ENCODE results near the gene RNFT2.

The RNFT2 gene

GRCh38 chr12:116880817-116881324, 142.8 kb downstream of the RNFT2 start:
- no peak for TF ChIP-seq CTCF (IDR thresholded peaks at IDR 0.05; ENCODE audit: low read depth, low read length)
- peak in 1 of 2 donors; percentile 34 for DNase-seq (ENCODE audit: low read depth in 2 of 2)
- peak overlapping the region in 1 of 2 donors; percentile 32 for H3K4me3 ChIP-seq (replicated peaks in 1 of 2; ENCODE audit: low read depth in 2 of 2, low read length in 2 of 2)

DNA sequence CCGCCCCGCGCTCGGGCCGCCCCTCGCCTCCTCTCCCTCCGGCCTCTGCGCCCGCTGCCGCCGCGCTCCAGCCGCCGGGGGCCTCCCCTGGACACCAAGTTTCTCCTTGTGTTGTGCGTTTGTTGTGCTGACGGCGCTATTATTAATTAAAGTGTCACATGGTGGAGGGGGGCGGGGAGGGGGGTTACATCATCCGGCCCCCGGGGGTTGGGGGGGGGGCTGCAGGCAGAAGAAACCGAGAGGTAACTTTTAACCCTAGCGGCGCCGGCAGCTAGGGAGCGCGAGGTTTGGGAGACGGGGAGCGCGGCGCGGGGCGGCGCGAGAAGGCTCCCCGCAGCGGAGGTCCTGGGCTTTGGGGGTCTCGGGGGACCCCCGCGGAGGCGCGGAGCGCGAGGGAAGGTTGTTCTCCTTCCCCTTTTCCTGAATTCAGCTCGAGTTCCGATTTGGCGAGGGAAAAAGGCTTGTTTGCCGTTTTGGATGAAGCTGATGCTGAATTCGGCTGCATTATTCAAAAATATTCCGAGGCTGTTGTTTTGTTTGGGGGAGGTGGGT, 143.3 kb downstream of the RNFT2 start, which contains the start of gene HRK:
Gene HRK (minus strand): TSS at position 117 of the 552 bp plus-strand sequence. CDS start 134 bp downstream, outside the sequence.
- peak within 1 kb of the TSS in 1 of 2 donors; percentile 32 for H3K4me3 ChIP-seq (replicated peaks in 1 of 2; ENCODE audit: low read depth in 2 of 2, low read length in 2 of 2)
- TF ChIP-seq CTCF (IDR thresholded peaks at IDR 0.05; ENCODE audit: low read depth, low read length): no peak
- DNase-seq (ENCODE audit: low read depth in 2 of 2): no peak

- no peak overlapping the region for H3K4me3 ChIP-seq (replicated peaks in 1 of 2; ENCODE audit: low read depth in 2 of 2, low read length in 2 of 2)
- no peak for TF ChIP-seq CTCF (IDR thresholded peaks at IDR 0.05; ENCODE audit: low read depth, low read length)
- DNase-seq (ENCODE audit: low read depth in 2 of 2): no peak
Measured at GRCh38 chr12:116881877-116882507, 143.9 kb downstream of the RNFT2 start.

DNA sequence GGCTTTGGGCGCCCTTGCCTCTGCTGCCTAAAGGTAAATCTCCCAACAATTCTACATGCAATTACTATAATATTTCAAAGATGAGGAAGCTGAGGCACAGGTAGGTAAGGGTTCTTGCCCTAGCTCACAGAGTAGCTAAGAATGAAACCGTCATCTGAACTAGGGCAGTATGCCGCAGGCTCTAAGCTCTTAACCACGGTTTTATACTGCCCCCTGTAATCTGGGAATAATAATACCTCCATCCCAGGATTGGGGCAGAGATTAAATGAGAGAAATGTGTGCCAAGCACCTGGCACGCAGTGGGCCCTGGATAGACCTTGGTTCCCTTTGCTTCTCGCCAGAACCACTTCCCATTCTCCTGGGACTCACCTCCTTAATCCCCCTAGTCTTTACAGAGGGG, 144.6 kb downstream of the RNFT2 start:
- no peak overlapping the region for H3K4me3 ChIP-seq (replicated peaks in 1 of 2; ENCODE audit: low read depth in 2 of 2, low read length in 2 of 2)
- peak; percentile 45 for TF ChIP-seq CTCF (IDR thresholded peaks at IDR 0.05; ENCODE audit: low read depth, low read length)
- DNase-seq (ENCODE audit: low read depth in 2 of 2): peak; percentile 50 to 77

GRCh38 chr12:116884871-116885270, 146.8 kb downstream of the RNFT2 start:
- TF ChIP-seq CTCF (IDR thresholded peaks at IDR 0.05; ENCODE audit: low read depth, low read length): no peak
- DNase-seq (ENCODE audit: low read depth in 2 of 2): no peak
- no peak overlapping the region for H3K4me3 ChIP-seq (replicated peaks in 1 of 2; ENCODE audit: low read depth in 2 of 2, low read length in 2 of 2)

DNA sequence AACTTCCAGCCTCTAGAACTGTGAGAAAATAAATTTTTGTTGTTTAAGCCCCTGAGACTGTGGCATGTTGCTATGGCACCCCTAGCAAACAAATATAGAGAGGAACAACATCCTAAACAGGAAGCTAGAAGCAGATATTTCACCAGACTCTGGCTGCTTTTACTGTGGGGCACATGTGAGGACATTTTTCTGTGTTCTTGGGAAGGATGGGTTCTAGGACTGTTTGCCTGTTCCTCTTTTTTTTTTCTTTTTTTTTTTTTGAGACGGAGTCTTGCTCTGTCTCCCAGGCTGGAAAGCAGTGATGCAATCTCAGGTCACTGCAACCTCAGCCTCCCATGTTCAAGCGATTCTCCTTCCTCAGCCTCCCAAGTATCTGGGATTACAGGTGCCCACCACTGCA, 147.4 kb downstream of the RNFT2 start:
- peak; percentile 7 to 22 for DNase-seq (ENCODE audit: low read depth in 2 of 2)
- TF ChIP-seq CTCF (IDR thresholded peaks at IDR 0.05; ENCODE audit: low read depth, low read length): no peak
- no peak overlapping the region for H3K4me3 ChIP-seq (replicated peaks in 1 of 2; ENCODE audit: low read depth in 2 of 2, low read length in 2 of 2)
